HG03469 (cell line): ENCODE results near the gene SIAH1.
"Not testable (repeated sequence)": the region's sequence is repeated elsewhere in the genome, so short reads cannot be mapped to it uniquely, and the experiment has no call there.

Experiments used
- ATAC-seq: cut with Tn5 transposase; IDR thresholded peaks from one replicate; pipeline ENCODE4 v1.9.1; 2021; ENCODE audit warnings: mild to moderate bottlenecking, moderate library complexity, moderate number of reproducible peaks; ENCODE audit not compliant: unreplicated experiment

Gene SIAH1

GRCh38 chr16:48335961-48336360, 49.3 kb downstream of the SIAH1 start:
- ATAC-seq, result no peak

GRCh38 chr16:48334325-48334724, 50.9 kb downstream of the SIAH1 start:
- ATAC-seq, result no peak

- ATAC-seq, result no peak
These were observed 52.2 kb downstream of the SIAH1 start for GRCh38 chr16:48332978-48333377.

GRCh38 chr16:48330841-48331192, 54.4 kb downstream of the SIAH1 start:
- no peak for ATAC-seq

GRCh38 chr16:48330189-48330840, 54.9 kb downstream of the SIAH1 start:
- ATAC-seq, result no peak

GRCh38 chr16:48329138-48329537, 56.1 kb downstream of the SIAH1 start:
- ATAC-seq, result no peak

- ATAC-seq, result no peak
These were observed 58.3 kb downstream of the SIAH1 start for GRCh38 chr16:48326915-48327314.

- no peak for ATAC-seq
These were observed 61.1 kb downstream of the SIAH1 start for GRCh38 chr16:48323783-48324775.

GRCh38 chr16:48321317-48322036, 63.7 kb downstream of the SIAH1 start:
- ATAC-seq, result no peak

GRCh38 chr16:48318630-48319029, 66.6 kb downstream of the SIAH1 start:
- ATAC-seq, result no peak

- no peak for ATAC-seq
These were observed 67.4 kb downstream of the SIAH1 start for GRCh38 chr16:48317614-48318315.

- ATAC-seq, result no peak
These were observed 68.2 kb downstream of the SIAH1 start for GRCh38 chr16:48317026-48317425.

- ATAC-seq, result not testable (repeated sequence)
These were observed 71.3 kb downstream of the SIAH1 start for GRCh38 chr16:48313905-48314304.

GRCh38 chr16:48310908-48311641, 74.1 kb downstream of the SIAH1 start:
- ATAC-seq, result no peak
